Keratinocyte (primary cell): ENCODE results near the gene PPP5C.

ENCODE experiments used
- EZH2 ChIP-seq: IDR thresholded peaks from one replicate; pipeline ENCODE4 v1.6.1; 2012; ENCODE audit warnings: inconsistent platforms, mild to moderate bottlenecking, low read length, moderate library complexity
- TF ChIP-seq, protein P1 (sequence below), 3 experiments: IDR thresholded peaks in 1 of 3; conservative IDR thresholded peaks in 1 of 3; optimal IDR thresholded peaks in 1 of 3; 2 replicates in 2 of 3; 3 replicates in 1 of 3; pipeline versions ENCODE3 to v1.5.1; 2011; ENCODE audit warnings: low read length in 3 of 3, mild to moderate bottlenecking in 3 of 3, moderate library complexity in 2 of 3, control low read depth in 1 of 3, inconsistent platforms in 1 of 3; ENCODE audit not compliant: insufficient read depth in 2 of 3; ENCODE audit errors: extremely low read depth in 1 of 3

GRCh38 chr19:46412650-46413261 is 65.9 kb downstream of the PPP5C start:
- TF ChIP-seq EZH2: no peak
- TF ChIP-seq, protein P1, sequence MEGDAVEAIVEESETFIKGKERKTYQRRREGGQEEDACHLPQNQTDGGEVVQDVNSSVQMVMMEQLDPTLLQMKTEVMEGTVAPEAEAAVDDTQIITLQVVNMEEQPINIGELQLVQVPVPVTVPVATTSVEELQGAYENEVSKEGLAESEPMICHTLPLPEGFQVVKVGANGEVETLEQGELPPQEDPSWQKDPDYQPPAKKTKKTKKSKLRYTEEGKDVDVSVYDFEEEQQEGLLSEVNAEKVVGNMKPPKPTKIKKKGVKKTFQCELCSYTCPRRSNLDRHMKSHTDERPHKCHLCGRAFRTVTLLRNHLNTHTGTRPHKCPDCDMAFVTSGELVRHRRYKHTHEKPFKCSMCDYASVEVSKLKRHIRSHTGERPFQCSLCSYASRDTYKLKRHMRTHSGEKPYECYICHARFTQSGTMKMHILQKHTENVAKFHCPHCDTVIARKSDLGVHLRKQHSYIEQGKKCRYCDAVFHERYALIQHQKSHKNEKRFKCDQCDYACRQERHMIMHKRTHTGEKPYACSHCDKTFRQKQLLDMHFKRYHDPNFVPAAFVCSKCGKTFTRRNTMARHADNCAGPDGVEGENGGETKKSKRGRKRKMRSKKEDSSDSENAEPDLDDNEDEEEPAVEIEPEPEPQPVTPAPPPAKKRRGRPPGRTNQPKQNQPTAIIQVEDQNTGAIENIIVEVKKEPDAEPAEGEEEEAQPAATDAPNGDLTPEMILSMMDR (optimal IDR thresholded peaks at IDR 0.05 in 1 of 3, IDR thresholded peaks at IDR 0.05 in 1 of 3, conservative IDR thresholded peaks at IDR 0.05 in 1 of 3; ENCODE audit: extremely low read depth in 1 of 3, insufficient read depth in 2 of 3, low read length in 3 of 3): no peak
